Neural progenitor cell (in vitro differentiated cells): ENCODE measurements around the gene ZBTB43.

Experiments used
- CTCF ChIP-seq: fragments of 200-600 bp; sonication (generic); IDR thresholded peaks from 2 replicates; pipeline ENCODE4 v1.5.1; 2017; ENCODE audit warnings: antibody characterized with exemption, mild to moderate bottlenecking
- EZH2 ChIP-seq: fragments of 200-600 bp; sonication (generic); IDR thresholded peaks from 2 replicates; pipeline ENCODE4 v1.6.1; 2017; ENCODE audit warnings: antibody characterized with exemption, mild to moderate bottlenecking, moderate library complexity
- EZH2phosphoT487 ChIP-seq: fragments of 200-600 bp; sonication (generic); IDR thresholded peaks from 2 replicates; pipeline ENCODE4 v1.6.1; 2017; ENCODE audit warnings: antibody characterized with exemption

- no peak for TF ChIP-seq CTCF
- TF ChIP-seq EZH2 = no peak
- TF ChIP-seq EZH2phosphoT487 = no peak
Observed at GRCh38 chr9:126832440-126832839, 27.6 kb downstream of the ZBTB43 start.
